ENCODE data around the gene SPATA9. TPM values are rescaled to one million over a fixed set of nuclear protein-coding genes. Genes with fewer than 3 reads are reported as not detected.

The SPATA9 gene, protein sequence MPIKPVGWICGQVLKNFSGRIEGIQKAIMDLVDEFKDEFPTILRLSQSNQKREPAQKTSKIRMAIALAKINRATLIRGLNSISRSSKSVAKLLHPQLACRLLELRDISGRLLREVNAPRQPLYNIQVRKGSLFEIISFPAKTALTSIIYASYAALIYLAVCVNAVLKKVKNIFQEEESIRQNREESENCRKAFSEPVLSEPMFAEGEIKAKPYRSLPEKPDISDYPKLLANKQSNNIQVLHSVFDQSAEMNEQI
- total RNA-seq, result 0.11 and 0.13 TPM in 2 replicates

DNA sequence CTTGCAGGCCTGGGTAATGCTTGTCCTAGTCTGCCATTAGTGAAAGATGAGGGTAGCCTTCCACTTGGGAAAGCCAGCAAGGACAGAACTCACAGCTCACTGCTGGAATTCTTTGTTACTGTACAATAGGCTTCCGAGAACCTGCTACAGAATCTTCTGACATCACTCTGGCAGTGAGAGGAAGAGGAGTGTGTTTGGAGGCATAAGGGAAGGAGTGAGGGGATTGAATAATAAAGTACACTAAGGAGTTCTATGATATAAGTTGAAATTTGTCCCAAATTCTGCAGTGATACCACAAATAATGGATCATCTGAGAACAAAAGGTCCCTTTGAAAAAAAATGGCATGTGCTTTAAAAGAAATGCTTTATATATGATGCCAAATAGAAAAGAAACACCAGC is at the start of gene SPATA9:
TSS of gene SPATA9 (minus strand) at position 101 of the 400 bp plus-strand sequence. CDS start 137 bp downstream, outside the sequence.
- DNase-seq (ENCODE audit: low read depth, low spot score), result no peak

GRCh38 chr5:95731571-95732554 is 49.1 kb upstream of the SPATA9 start:
- DNase-seq (ENCODE audit: low read depth, low spot score), result no peak

DNA sequence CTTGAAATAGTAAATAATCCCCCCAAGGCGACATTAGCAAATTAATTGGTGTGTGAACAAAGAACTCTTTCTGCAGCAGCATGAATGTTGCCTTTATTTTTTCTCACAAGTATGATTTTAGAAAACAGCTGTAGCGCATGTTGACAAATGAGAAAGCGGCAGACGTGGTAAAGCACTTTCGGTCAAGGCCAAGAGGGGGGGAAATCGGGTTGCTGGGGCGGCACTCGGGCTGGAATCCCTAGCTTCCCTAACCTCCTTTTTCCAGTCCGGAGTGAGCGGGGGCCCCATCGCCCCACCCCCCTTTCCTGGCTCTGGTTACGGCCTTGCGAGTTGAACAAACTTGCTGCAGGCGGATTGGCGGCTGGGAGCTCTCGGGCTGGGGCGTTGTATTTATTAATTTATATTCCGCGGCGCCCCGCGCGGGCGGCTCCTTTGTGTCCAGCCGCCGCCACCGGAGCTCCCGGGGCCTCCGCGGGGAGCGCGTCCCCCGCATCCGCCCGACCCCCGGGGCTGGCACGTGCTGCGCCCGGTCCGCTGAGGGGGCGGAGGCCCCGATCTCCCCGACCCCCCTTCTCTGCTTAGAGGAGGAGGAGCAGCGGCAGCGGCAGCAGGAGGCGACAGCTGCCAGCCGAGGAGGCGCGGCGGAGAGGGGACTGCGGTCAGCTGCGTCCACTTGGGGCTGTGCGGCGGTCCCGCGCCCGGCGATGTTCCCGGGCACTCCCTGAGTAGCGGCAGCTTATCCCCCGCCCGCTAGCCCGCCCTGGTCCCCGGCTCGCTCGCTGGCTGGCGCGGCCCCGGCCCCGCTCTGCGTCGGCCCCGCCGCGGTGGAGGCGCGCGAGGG is 48.2 kb upstream of the SPATA9 start, which contains the start of gene RHOBTB3:
TSS of gene RHOBTB3 (plus strand) at position 607 of the 841 bp plus-strand sequence. CDS start 347 bp downstream, outside the sequence.
- peak; percentile 68 for DNase-seq (ENCODE audit: low read depth, low spot score)

GRCh38 chr5:95730011-95730700 is 47.4 kb upstream of the SPATA9 start:
- DNase-seq (ENCODE audit: low read depth, low spot score), result no peak

- DNase-seq (ENCODE audit: low read depth, low spot score), result no peak
Observed at GRCh38 chr5:95729115-95730010, 46.6 kb upstream of the SPATA9 start.

- DNase-seq (ENCODE audit: low read depth, low spot score), result no peak
Observed at GRCh38 chr5:95728494-95729114, 45.8 kb upstream of the SPATA9 start.

DNA sequence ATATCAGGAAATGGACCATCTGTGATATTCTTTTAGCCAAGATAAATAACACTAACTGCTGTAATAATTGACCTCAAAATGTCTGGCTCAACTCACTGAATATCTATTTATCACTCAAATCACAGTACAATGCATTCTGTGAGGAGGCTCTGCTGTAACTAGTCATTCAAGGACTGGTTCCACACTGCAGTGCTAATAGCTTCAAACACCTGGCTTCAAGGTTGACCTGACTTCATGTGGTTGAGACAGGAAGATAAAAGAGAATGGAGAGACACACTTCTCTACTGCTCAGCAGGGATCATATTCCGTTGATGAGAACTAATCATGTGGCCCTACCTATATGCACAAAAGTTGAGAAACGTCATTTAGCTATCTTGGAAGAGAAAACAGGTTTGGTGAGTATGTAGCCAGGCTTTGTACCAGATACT is 45.0 kb upstream of the SPATA9 start:
- DNase-seq (ENCODE audit: low read depth, low spot score), result no peak

GRCh38 chr5:95726811-95727763 is 44.3 kb upstream of the SPATA9 start:
- no peak for DNase-seq (ENCODE audit: low read depth, low spot score)

DNA sequence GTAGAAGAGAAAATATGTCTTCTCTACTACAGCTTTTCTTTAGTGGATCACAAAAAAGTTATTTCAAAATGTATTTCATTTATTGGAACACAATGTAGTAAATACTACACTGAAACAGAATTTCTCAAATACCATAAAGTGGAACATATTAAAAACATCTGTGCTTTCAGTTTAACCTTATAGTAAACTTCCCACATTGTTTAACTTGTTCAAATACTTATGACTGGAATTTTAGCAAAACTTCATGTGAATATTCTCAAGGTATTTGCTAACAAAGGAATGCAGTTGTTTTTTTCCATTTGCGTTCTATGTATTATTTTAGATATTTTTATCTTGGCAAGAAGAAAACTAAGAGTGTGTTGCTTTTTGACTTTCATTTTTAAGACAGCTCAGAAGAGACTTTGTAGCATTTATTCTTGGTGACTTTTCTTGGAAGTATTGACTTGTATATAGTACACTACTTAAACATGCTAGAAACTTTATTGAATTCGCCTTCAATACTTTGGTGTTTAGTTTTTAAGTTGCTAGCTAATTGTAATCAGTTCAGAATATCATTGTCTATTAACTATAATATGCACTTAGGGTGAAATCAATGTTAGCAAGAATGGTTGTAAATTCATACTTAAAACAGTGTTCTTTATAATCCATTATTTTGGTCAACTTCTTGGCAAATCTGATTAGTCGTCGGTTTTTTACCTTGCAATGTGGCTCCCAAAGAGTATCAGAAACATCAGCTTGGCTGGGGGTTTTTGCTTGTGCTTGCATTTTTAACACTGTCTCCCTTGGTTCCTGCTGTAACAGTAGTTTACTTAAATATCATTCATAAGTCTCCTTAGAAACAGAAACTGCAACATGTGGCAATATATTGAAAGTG is 43.4 kb upstream of the SPATA9 start:
- DNase-seq (ENCODE audit: low read depth, low spot score), result no peak

- no peak for DNase-seq (ENCODE audit: low read depth, low spot score)
Observed at GRCh38 chr5:95725071-95725820, 42.5 kb upstream of the SPATA9 start.

DNA sequence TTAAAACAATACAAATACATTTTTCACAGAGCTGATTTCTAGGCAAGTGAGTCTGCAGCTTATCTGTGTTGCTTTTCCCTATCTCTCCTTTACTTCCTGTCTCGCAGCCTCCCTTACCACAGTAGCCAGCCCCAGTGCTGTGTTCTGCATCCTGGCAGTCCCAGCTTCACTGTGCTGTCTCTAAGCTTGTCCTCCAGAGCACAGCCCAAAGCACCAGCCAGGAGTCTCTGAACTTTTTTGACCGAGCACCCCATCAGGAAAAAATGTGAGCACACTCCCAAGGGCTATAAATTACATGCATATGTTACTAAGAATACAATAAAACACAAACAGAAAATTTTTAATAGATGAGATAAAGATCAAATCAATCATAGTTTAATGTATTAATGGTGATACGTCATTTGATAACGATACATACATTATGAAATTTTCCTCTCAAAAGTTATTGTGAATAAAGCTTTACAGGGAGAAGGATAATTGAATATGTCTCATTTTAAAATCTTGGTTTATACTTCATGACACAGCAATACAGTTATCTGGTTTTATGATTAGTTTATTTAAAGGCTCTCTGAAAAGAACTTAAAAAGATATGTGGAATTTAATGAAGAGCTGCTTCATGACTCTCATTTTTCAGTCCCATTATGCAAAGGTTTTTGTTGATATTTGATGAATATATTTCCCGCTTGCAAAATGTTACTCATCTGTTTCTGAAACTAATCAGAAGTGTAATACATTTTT is 41.0 kb upstream of the SPATA9 start:
- DNase-seq (ENCODE audit: low read depth, low spot score), result no peak

GRCh38 chr5:95721582-95722295 is 38.9 kb upstream of the SPATA9 start:
- DNase-seq (ENCODE audit: low read depth, low spot score), result no peak

DNA sequence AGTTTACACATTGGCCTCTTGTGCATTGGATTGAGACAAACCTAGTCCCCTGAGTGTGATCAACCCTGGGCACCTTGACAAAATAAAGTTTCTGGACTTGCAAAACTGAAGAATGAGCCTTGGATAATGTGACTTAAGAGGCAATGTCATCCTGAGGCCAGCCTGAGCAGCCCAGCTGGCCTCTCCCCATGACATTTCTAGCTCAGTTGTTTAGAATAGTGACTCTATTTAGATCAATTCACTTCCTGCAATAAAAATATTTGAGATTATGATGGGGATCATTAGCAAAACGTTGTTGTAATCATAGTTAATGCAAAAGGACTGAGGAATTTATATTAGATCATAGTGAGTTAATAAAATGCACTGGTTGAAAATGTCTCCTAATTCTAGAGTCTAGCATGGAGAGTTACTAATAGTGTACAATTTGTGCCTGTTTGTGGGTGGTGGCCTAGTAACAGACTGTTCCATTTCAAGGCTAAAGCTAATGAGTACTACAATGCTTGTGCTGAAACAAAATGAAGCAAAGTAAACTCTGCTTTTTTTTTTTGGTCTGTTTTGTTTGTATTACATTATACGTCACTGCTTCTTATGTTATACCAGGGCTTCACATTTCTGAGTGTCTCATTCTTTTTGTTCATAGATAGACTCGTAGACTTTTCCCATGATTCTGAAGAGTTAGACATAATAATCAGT is 37.4 kb upstream of the SPATA9 start:
- no peak for DNase-seq (ENCODE audit: low read depth, low spot score)

DNA sequence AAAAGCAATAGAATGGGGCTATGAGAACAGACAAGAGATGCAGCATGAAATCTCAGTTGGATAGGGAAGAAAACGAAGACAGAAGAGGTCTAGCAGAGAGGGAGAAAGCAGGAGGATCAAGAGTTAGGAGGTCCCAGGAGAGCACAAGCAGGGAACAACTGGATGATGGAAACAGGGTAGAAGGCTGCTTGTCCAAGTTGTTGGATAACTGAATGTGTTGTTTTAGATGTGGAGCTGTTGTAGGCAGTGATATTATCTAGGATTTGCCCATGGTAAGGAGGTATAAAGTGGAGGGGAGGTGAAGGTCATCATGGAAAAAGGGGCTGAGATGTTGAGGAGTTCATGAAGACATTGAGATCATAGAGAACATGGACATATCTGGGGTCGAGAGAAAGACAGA is 35.9 kb upstream of the SPATA9 start:
- no peak for DNase-seq (ENCODE audit: low read depth, low spot score)
